ENCODE measurements around the gene DCAF15.
A peak's percentile ranks its signal among the peaks of the same experiment; 100 is the strongest.

DCAF15 gene

GRCh38 chr19:13962699-13963602 lies 10.6 kb downstream of the DCAF15 start:
- Histone ChIP-seq H2AK5ac (ENCODE audit: low read length, severe bottlenecking) (no peak overlapping the region), H3K27ac (ENCODE audit: low read length, poor library complexity, severe bottlenecking) (no peak overlapping the region)

GRCh38 chr19:13963603-13964105 lies 11.3 kb downstream of the DCAF15 start:
- H3K4me2 ChIP-seq (ENCODE audit: low read length, poor library complexity, severe bottlenecking) = no peak overlapping the region
- H3K9ac ChIP-seq (ENCODE audit: low read length) = no peak overlapping the region
- H2BK12ac ChIP-seq (ENCODE audit: low read length in 2 of 2) = no peak overlapping the region
- no peak overlapping the region for H3K27ac ChIP-seq (ENCODE audit: low read length, poor library complexity, severe bottlenecking)
- no peak overlapping the region for H2AK5ac ChIP-seq (ENCODE audit: low read length, severe bottlenecking)
- no peak overlapping the region for H3K18ac ChIP-seq (ENCODE audit: low read depth in 1 of 2, low read length in 2 of 2)
- H2BK5ac ChIP-seq (ENCODE audit: low read depth, low read length, poor library complexity, severe bottlenecking) = no peak overlapping the region
- H3K23ac ChIP-seq (ENCODE audit: low read length in 2 of 2) = no peak overlapping the region
- peaks cover 50 to 87% of the 10 kb centered on the region in 2 experiments for H3K36me3 ChIP-seq (ENCODE audit: control insufficient read depth in 1 of 2, insufficient read depth in 2 of 2, low read depth in 1 of 2, low read length in 2 of 2)
- H2AFZ ChIP-seq (ENCODE audit: low read depth, low read length) = no peak overlapping the region
- no peak overlapping the region for H3K4me3 ChIP-seq (ENCODE audit: insufficient read depth in 1 of 2, low read depth in 1 of 2, low read length in 2 of 2)
- peaks cover 10% of the 10 kb centered on the region for H3K79me1 ChIP-seq (replicated peaks; ENCODE audit: low read length, poor library complexity, severe bottlenecking)
- no peak overlapping the region for H3K14ac ChIP-seq (ENCODE audit: low read length in 2 of 2)
- no peak overlapping the region for H3K4ac ChIP-seq (ENCODE audit: low read depth in 1 of 2, low read length in 2 of 2)
- H3K9me3 ChIP-seq (ENCODE audit: control insufficient read depth, low read length) = no peaks in the 10 kb centered on the region
- H4K8ac ChIP-seq (ENCODE audit: low read length) = no peak overlapping the region
- WGBS = 89% methylated on average over 48 of the region's 48 CpGs
- no peak overlapping the region for H2BK15ac ChIP-seq (ENCODE audit: low read depth, poor library complexity, severe bottlenecking)
- no peak overlapping the region for H4K91ac ChIP-seq (ENCODE audit: low read length)
- peaks cover 29% of the 10 kb centered on the region for H3K4me1 ChIP-seq (ENCODE audit: control insufficient read depth, insufficient read depth, low read depth, low read length)
- H3K27me3 ChIP-seq (ENCODE audit: control insufficient read depth in 1 of 2, insufficient read depth in 1 of 2, low read length in 2 of 2) = no peaks in the 10 kb centered on the region
- DNase-seq = no peak
- no peak overlapping the region for H2BK120ac ChIP-seq (ENCODE audit: low read depth, low read length)

More at GRCh38 chr19:13962699-13963602, 10.6 kb downstream of the DCAF15 start:
- Histone ChIP-seq H4K91ac (ENCODE audit: low read length) (no peak overlapping the region), H3K4me2 (ENCODE audit: low read length, poor library complexity, severe bottlenecking) (peak overlapping the region; percentile 7), H4K8ac (ENCODE audit: low read length) (no peak overlapping the region), H2BK120ac (ENCODE audit: low read depth, low read length) (no peak overlapping the region), H3K4me1 (ENCODE audit: control insufficient read depth, insufficient read depth, low read depth, low read length) (peaks cover 29% of the 10 kb centered on the region), H2BK15ac (ENCODE audit: low read depth, poor library complexity, severe bottlenecking) (no peak overlapping the region), H3K23ac (ENCODE audit: low read length in 2 of 2) (no peak overlapping the region), H3K9me3 (ENCODE audit: control insufficient read depth, low read length) (no peaks in the 10 kb centered on the region), H3K27me3 (ENCODE audit: control insufficient read depth in 1 of 2, insufficient read depth in 1 of 2, low read length in 2 of 2) (no peaks in the 10 kb centered on the region), H3K18ac (ENCODE audit: low read depth in 1 of 2, low read length in 2 of 2) (peak overlapping the region; percentile 19 to 42), H3K9ac (ENCODE audit: low read length) (no peak overlapping the region), H2BK12ac (ENCODE audit: low read length in 2 of 2) (no peak overlapping the region), H3K14ac (ENCODE audit: low read length in 2 of 2) (no peak overlapping the region), H3K4ac (ENCODE audit: low read depth in 1 of 2, low read length in 2 of 2) (no peak overlapping the region), H3K4me3 (ENCODE audit: insufficient read depth in 1 of 2, low read depth in 1 of 2, low read length in 2 of 2) (peak overlapping the region in 1 of 2 experiments; percentile 2), H2BK5ac (ENCODE audit: low read depth, low read length, poor library complexity, severe bottlenecking) (no peak overlapping the region), H3K79me1 (replicated peaks; ENCODE audit: low read length, poor library complexity, severe bottlenecking) (peaks cover 15% of the 10 kb centered on the region), H3K36me3 (ENCODE audit: control insufficient read depth in 1 of 2, insufficient read depth in 2 of 2, low read depth in 1 of 2, low read length in 2 of 2) (peaks cover 50 to 88% of the 10 kb centered on the region in 2 experiments), H2AFZ (ENCODE audit: low read depth, low read length) (no peak overlapping the region)
- 69% methylated on average over 69 of the region's 89 CpGs for WGBS
- DNase-seq = no peak

GRCh38 chr19:13964776-13965175 lies 12.5 kb downstream of the DCAF15 start:
- H2BK12ac ChIP-seq (ENCODE audit: low read length in 2 of 2) = no peak overlapping the region
- peaks cover 29% of the 10 kb centered on the region for H3K4me1 ChIP-seq (ENCODE audit: control insufficient read depth, insufficient read depth, low read depth, low read length)
- no peak overlapping the region for H3K9ac ChIP-seq (ENCODE audit: low read length)
- H3K9me3 ChIP-seq (ENCODE audit: control insufficient read depth, low read length) = no peaks in the 10 kb centered on the region
- no peak overlapping the region for H3K23ac ChIP-seq (ENCODE audit: low read length in 2 of 2)
- DNase-seq = peak; percentile 42
- H4K8ac ChIP-seq (ENCODE audit: low read length) = no peak overlapping the region
- H3K18ac ChIP-seq (ENCODE audit: low read depth in 1 of 2, low read length in 2 of 2) = no peak overlapping the region
- no peak overlapping the region for H3K4ac ChIP-seq (ENCODE audit: low read depth in 1 of 2, low read length in 2 of 2)
- no peak overlapping the region for H2AK5ac ChIP-seq (ENCODE audit: low read length, severe bottlenecking)
- H2BK15ac ChIP-seq (ENCODE audit: low read depth, poor library complexity, severe bottlenecking) = no peak overlapping the region
- WGBS = 78% methylated on average over 3 of the region's 5 CpGs
- H2BK5ac ChIP-seq (ENCODE audit: low read depth, low read length, poor library complexity, severe bottlenecking) = no peak overlapping the region
- H3K27me3 ChIP-seq (ENCODE audit: control insufficient read depth in 1 of 2, insufficient read depth in 1 of 2, low read length in 2 of 2) = no peaks in the 10 kb centered on the region
- H3K14ac ChIP-seq (ENCODE audit: low read length in 2 of 2) = no peak overlapping the region
- no peak overlapping the region for H2BK120ac ChIP-seq (ENCODE audit: low read depth, low read length)
- H2AFZ ChIP-seq (ENCODE audit: low read depth, low read length) = no peak overlapping the region
- peaks cover 3% of the 10 kb centered on the region for H3K79me1 ChIP-seq (replicated peaks; ENCODE audit: low read length, poor library complexity, severe bottlenecking)
- H3K36me3 ChIP-seq (ENCODE audit: control insufficient read depth in 1 of 2, insufficient read depth in 2 of 2, low read depth in 1 of 2, low read length in 2 of 2) = peaks cover 47 to 87% of the 10 kb centered on the region in 2 experiments
- no peak overlapping the region for H4K91ac ChIP-seq (ENCODE audit: low read length)
- H3K4me2 ChIP-seq (ENCODE audit: low read length, poor library complexity, severe bottlenecking) = no peak overlapping the region
- H3K4me3 ChIP-seq (ENCODE audit: insufficient read depth in 1 of 2, low read depth in 1 of 2, low read length in 2 of 2) = no peak overlapping the region
- no peak overlapping the region for H3K27ac ChIP-seq (ENCODE audit: low read length, poor library complexity, severe bottlenecking)

GRCh38 chr19:13965377-13965896 lies 13.1 kb downstream of the DCAF15 start:
- Histone ChIP-seq H2BK12ac (ENCODE audit: low read length in 2 of 2) (no peak overlapping the region), H3K18ac (ENCODE audit: low read depth in 1 of 2, low read length in 2 of 2) (no peak overlapping the region), H2AK5ac (ENCODE audit: low read length, severe bottlenecking) (no peak overlapping the region), H3K9ac (ENCODE audit: low read length) (no peak overlapping the region), H3K27me3 (ENCODE audit: control insufficient read depth in 1 of 2, insufficient read depth in 1 of 2, low read length in 2 of 2) (no peaks in the 10 kb centered on the region), H3K36me3 (ENCODE audit: control insufficient read depth in 1 of 2, insufficient read depth in 2 of 2, low read depth in 1 of 2, low read length in 2 of 2) (peaks cover 43 to 85% of the 10 kb centered on the region in 2 experiments), H3K27ac (ENCODE audit: low read length, poor library complexity, severe bottlenecking) (no peak overlapping the region), H4K8ac (ENCODE audit: low read length) (no peak overlapping the region), H3K4ac (ENCODE audit: low read depth in 1 of 2, low read length in 2 of 2) (no peak overlapping the region), H3K4me1 (ENCODE audit: control insufficient read depth, insufficient read depth, low read depth, low read length) (peaks cover 28% of the 10 kb centered on the region), H3K4me2 (ENCODE audit: low read length, poor library complexity, severe bottlenecking) (no peak overlapping the region), H3K23ac (ENCODE audit: low read length in 2 of 2) (no peak overlapping the region), H4K91ac (ENCODE audit: low read length) (no peak overlapping the region), H3K79me1 (replicated peaks; ENCODE audit: low read length, poor library complexity, severe bottlenecking) (peaks cover 3% of the 10 kb centered on the region), H3K9me3 (ENCODE audit: control insufficient read depth, low read length) (no peaks in the 10 kb centered on the region), H2BK5ac (ENCODE audit: low read depth, low read length, poor library complexity, severe bottlenecking) (no peak overlapping the region), H2AFZ (ENCODE audit: low read depth, low read length) (no peak overlapping the region), H3K4me3 (ENCODE audit: insufficient read depth in 1 of 2, low read depth in 1 of 2, low read length in 2 of 2) (no peak overlapping the region), H3K14ac (ENCODE audit: low read length in 2 of 2) (no peak overlapping the region), H2BK120ac (ENCODE audit: low read depth, low read length) (no peak overlapping the region), H2BK15ac (ENCODE audit: low read depth, poor library complexity, severe bottlenecking) (no peak overlapping the region)
- DNase-seq = no peak
- WGBS = 95% methylated on average over 24 of the region's 24 CpGs

All from mesenchymal stem cell (in vitro differentiated cells and primary cell).